Fibroblast of pulmonary artery (primary cell): ENCODE results near the gene ACVR1.

Experiments used
- DNase-seq: peaks from one replicate; pipeline ENCODE4 v3.0.0-alpha.2; 2010; ENCODE audit warnings: low read depth
- H3K4me3 ChIP-seq: replicated peaks from 2 replicates; pipeline ENCODE4 v1.5.1; 2011; ENCODE audit warnings: low read depth, mild to moderate bottlenecking, control low read depth, low read length, moderate library complexity
- CTCF ChIP-seq: IDR thresholded peaks from 2 replicates; pipeline ENCODE4 v1.5.1; 2011; ENCODE audit warnings: mild to moderate bottlenecking, control low read depth, low read length, inconsistent platforms; ENCODE audit errors: missing control alignments

ACVR1 gene

GRCh38 chr2:157874348-157874747 lies 1.8 kb downstream of the ACVR1 start:
- DNase-seq: no peak
- no peak for TF ChIP-seq CTCF
- peak overlapping the region; percentile 72 for H3K4me3 ChIP-seq

- no peak for TF ChIP-seq CTCF
- no peak overlapping the region for H3K4me3 ChIP-seq
- DNase-seq: no peak
Measured at GRCh38 chr2:157872791-157873190, 3.3 kb downstream of the ACVR1 start.

DNA sequence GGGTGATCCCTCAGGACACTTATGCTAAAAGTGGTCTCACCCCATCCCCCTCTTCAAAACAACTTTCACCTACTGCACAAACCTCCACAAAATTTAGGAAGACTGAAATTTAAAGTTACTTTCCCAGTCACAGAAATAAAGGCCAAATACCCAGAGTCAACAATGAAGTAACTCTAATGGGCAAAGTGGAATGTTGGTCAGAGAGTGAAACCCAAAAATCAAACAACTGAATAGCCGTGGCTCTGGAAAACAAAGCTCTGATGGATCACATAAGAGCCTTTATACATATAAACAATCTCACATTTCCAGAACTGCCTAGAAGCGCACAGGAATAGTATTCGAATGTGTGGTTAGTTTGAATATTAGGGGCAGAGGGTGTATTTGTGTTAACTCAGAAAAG lies 4.7 kb downstream of the ACVR1 start:
- no peak for DNase-seq
- TF ChIP-seq CTCF: no peak
- H3K4me3 ChIP-seq: no peak overlapping the region

DNA sequence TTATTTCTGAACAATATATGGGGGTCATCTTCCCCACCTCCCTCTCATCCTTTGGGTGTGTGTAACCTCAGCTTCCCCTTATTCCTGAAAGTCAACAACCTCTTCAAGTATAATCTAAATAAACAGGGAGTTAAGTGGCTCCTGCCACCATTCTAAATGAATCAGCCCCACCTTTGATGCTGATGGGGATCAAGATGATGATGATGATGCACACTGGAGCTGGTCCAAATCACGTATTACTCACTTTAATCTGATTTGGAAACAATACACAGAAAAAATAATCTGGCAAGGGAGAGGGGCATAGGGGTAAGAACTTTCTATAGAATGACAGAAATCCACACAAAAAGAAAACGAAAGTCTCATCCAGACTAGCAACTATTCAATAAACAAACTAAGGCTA lies 7.1 kb downstream of the ACVR1 start:
- DNase-seq: no peak
- TF ChIP-seq CTCF: no peak
- H3K4me3 ChIP-seq: no peak overlapping the region

- no peak for DNase-seq
- H3K4me3 ChIP-seq: no peak overlapping the region
- TF ChIP-seq CTCF: no peak
Measured at GRCh38 chr2:157867703-157868102, 8.4 kb downstream of the ACVR1 start.

DNA sequence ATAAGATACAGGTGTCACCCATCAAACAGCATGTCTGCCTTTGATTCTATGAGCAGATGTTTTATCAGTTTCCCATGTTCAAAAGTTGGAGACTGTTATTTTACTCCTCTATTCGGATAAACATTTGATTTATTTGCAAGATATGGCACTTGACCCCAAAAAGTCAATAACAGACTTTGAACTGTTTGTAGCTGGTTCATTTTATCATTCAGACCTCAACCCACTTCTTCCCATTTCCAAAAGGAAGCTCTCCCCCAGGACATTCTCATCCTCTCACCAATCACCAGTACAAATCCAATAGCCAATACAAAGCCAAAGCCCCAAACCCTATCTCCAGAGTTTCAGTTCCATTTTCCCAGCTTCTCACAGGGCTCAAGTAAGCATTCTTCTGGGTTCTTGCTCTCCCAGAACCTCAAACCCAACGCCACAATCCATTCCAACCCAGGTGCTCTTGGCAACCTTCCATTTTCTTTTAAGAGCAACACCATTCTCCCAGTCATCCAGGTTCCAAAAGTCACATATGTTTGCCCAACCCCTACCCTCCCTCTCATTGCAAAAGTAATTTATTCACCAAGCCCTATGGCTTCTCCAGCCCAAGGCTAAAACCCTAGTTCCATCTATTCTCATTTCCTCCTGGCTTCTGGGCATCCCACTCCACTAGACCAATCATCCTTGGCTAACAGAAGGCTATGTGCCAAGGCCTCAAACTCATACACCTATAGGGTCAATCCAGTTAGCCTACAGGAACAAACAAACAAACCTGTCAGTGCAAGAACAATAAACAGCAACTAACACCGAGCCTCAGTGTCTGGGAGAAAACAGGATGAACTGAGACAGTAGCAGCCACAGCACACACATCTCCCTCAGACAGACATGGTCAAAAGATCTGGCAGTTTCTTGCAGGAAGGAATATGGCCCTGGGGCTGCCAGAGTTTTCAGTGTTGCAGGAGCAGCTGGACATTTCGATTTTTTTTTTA lies 9.2 kb downstream of the ACVR1 start:
- TF ChIP-seq CTCF: no peak
- no peak for DNase-seq

DNA sequence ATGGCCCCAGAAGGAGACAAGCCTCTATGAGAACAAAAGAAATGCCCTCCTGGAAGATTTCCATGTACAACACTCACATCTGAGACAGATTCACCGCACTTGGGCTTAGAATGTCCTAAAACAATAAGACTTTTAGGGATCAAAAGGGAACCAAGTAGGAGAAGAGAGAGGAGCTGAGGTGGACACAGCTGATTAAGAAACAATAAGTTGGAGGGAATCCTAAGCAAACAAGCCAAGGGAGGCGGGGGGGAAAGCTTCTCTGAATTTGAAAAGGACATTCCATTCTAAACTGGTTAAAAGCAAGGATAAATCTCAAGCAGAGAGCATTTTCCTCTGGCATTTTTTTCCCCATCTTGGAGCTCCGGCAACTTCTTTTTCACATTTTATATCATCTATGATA lies 9.9 kb downstream of the ACVR1 start:
- TF ChIP-seq CTCF: no peak
- no peak overlapping the region for H3K4me3 ChIP-seq
- peak; percentile 77 for DNase-seq

More for the DNA sequence above, 9.2 kb downstream of the ACVR1 start:
- no peak overlapping the region for H3K4me3 ChIP-seq
